IPS-NIHi7 (cell line): ENCODE measurements around the gene LINC00237.

Experiments used
- DNase-seq: peaks from one replicate; pipeline ENCODE4 v3.0.0; 2012; ENCODE audit warnings: mixed read lengths; ENCODE audit errors: extremely low spot score

Gene LINC00237

GRCh38 chr20:21047981-21048380, 58.2 kb downstream of the LINC00237 start:
- DNase-seq: no peak

DNA sequence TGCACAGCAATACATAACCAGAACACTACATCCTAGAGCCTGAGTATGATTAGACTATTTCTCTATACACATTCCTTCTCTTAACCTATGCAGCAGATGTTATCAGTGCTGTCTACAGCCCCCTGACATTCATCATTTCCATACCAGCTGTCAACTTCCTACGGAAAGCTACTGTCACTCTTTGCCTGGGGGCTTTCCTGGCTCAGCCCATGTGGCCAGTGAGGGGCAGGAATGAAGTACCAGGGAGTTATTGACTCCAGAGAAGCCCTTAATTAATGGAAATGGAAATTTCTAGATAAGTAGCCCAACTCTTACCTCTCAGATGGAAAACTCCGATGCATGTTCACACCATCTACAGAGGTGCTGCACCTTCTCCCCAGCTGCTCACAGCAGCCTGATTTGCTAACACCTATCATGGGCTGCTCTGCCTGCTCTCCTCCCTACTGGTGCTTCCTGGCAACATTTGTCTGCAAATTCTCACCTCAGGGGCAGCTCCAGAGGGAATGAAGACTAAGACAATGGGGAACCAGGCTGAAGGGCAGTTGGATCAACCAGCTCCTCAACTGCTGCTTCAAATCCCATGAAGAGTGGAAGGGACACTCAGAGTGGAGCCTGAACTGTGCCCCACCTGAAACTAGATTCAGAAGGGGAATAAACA, 59.6 kb downstream of the LINC00237 start:
- no peak for DNase-seq
